OCI-LY1 (cell line): ENCODE measurements around the gene CCDC68.
"Not testable (repeated sequence)": the region's sequence is repeated elsewhere in the genome, so short reads cannot be mapped to it uniquely, and the experiment has no call there.

Source experiments
- H2AFZ ChIP-seq: fragments of 200-600 bp; sonication (generic), shearing (Covaris generic); 2 replicates; pipeline ENCODE4 v1.6.0; 2014; ENCODE audit warnings: antibody characterized with exemption, mild to moderate bottlenecking, low read length
- H3F3A ChIP-seq: fragments of 200-600 bp; sonication (generic), shearing (Covaris generic); 2 replicates; pipeline ENCODE4 v1.6.0; 2014; ENCODE audit warnings: mild to moderate bottlenecking, antibody characterized with exemption, low read length, moderate library complexity; ENCODE audit not compliant: insufficient read depth
- H3K27ac ChIP-seq: fragments of 200-600 bp; sonication (generic); 2 replicates; pipeline ENCODE4 v1.5.1; 2014; ENCODE audit warnings: low read length, mixed run types, mild to moderate bottlenecking, low read depth; ENCODE audit not compliant: poor library complexity, severe bottlenecking
- H3K27me3 ChIP-seq: fragments of 200-600 bp; sonication (generic); 2 replicates; pipeline ENCODE4 v1.6.0; 2014; ENCODE audit warnings: antibody characterized with exemption, mild to moderate bottlenecking, low read length, moderate library complexity; ENCODE audit not compliant: insufficient read depth
- H3K36me3 ChIP-seq: fragments of 200-600 bp; sonication (generic); 2 replicates; pipeline ENCODE4 v1.6.1; 2014; ENCODE audit warnings: mild to moderate bottlenecking, antibody characterized with exemption, low read length, moderate library complexity, mixed read lengths; ENCODE audit not compliant: insufficient read depth
- H3K4me1 ChIP-seq: fragments of 200-600 bp; sonication (generic); 2 replicates; pipeline ENCODE4 v1.5.1; 2014; ENCODE audit warnings: mild to moderate bottlenecking, low read length, moderate library complexity; ENCODE audit not compliant: insufficient read depth, severe bottlenecking
- H3K4me2 ChIP-seq: fragments of 200-600 bp; sonication (generic), shearing (Covaris generic); 2 replicates; pipeline ENCODE4 v1.6.1; 2014; ENCODE audit warnings: low read length
- H3K4me3 ChIP-seq: fragments of 200-600 bp; sonication (generic); 2 replicates; pipeline ENCODE4 v1.5.1; 2014; ENCODE audit warnings: low read length, low read depth, mild to moderate bottlenecking, mixed read lengths; ENCODE audit not compliant: poor library complexity, severe bottlenecking
- H3K79me2 ChIP-seq: fragments of 200-600 bp; shearing (Covaris generic); 2 replicates; pipeline ENCODE4 v1.6.1; 2016; ENCODE audit warnings: mixed run types, low read length, mixed read lengths; ENCODE audit not compliant: insufficient read depth
- H3K9ac ChIP-seq: fragments of 200-600 bp; sonication (generic), shearing (Covaris generic); 2 replicates; pipeline ENCODE4 v1.6.1; 2014; ENCODE audit warnings: mild to moderate bottlenecking, low read length, mixed read lengths
- H3K9me2 ChIP-seq: fragments of 200-600 bp; sonication (generic), shearing (Covaris generic); 2 replicates; pipeline ENCODE4 v1.6.1; 2014; ENCODE audit warnings: low read depth, mild to moderate bottlenecking, low read length, mixed read lengths
- H3K9me3 ChIP-seq: fragments of 200-600 bp; shearing (Covaris generic); 2 replicates; pipeline ENCODE4 v1.6.1; 2014; ENCODE audit warnings: low read length, mixed read lengths
- H4K20me1 ChIP-seq: fragments of 200-600 bp; sonication (generic), shearing (Covaris generic); 2 replicates; pipeline ENCODE4 v1.6.0; 2016; ENCODE audit warnings: mild to moderate bottlenecking, low read length; ENCODE audit not compliant: insufficient read depth
- CTCF ChIP-seq: fragments of 200-600 bp; sonication (generic), shearing (Covaris generic); IDR thresholded peaks from 2 replicates; pipeline ENCODE4 v1.5.1; 2017; ENCODE audit warnings: mild to moderate bottlenecking, antibody characterized with exemption, low read length, moderate library complexity, mixed read lengths
- EZH2 ChIP-seq: fragments of 200-600 bp; sonication (generic), shearing (Covaris generic); IDR thresholded peaks from 2 replicates; pipeline ENCODE4 v1.8.0; 2017; ENCODE audit warnings: borderline replicate concordance, mixed run types, mild to moderate bottlenecking, antibody characterized with exemption, low read length, moderate library complexity, mixed read lengths

CCDC68 gene

GRCh38 chr18:54857499-54857898 lies 101.8 kb downstream of the CCDC68 start:
- H3K4me1 ChIP-seq: no peaks in the 10 kb centered on the region
- no peaks in the 10 kb centered on the region for H3K9me2 ChIP-seq
- no peaks in the 10 kb centered on the region for H4K20me1 ChIP-seq
- H3K9ac ChIP-seq: no peak overlapping the region
- H3K4me2 ChIP-seq: no peak overlapping the region
- no peak overlapping the region for H3K4me3 ChIP-seq
- TF ChIP-seq CTCF: no peak
- no peak overlapping the region for H3K27ac ChIP-seq
- H3K79me2 ChIP-seq: no peaks in the 10 kb centered on the region
- H3F3A ChIP-seq: no peaks in the 10 kb centered on the region
- no peaks in the 10 kb centered on the region for H3K27me3 ChIP-seq
- no peaks in the 10 kb centered on the region for H3K36me3 ChIP-seq
- H3K9me3 ChIP-seq: no peaks in the 10 kb centered on the region
- no peak overlapping the region for H2AFZ ChIP-seq

DNA sequence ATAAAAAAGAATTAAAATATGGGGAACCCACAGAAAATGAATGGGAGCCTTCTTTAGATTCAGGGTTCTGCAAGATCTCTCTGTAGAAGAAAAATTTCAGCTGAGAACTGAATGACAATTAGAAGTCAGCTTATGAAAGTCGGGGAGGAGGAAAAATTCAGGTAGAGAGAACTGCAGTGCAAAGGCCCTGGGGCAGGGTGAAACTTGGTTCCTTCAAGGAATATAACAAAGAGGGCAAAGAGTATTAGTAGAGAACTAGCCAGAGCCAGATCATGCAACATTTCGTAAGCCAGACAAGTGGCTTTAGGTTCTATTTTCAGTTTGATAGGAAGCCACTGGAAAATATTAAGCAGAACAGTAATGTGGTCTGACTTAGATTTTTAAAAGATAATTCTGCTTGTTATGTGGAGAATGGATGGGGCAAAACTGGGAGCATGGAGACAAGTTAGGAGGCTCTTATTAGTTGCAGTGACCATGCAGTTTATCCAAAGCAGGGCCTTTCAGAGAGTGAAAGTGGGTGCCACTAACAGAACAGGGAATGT lies 103.1 kb downstream of the CCDC68 start:
- no peak overlapping the region for H3K27ac ChIP-seq
- H3K9me2 ChIP-seq: no peaks in the 10 kb centered on the region
- no peaks in the 10 kb centered on the region for H3K4me1 ChIP-seq
- no peaks in the 10 kb centered on the region for H3F3A ChIP-seq
- no peaks in the 10 kb centered on the region for H4K20me1 ChIP-seq
- TF ChIP-seq EZH2 (no peak), CTCF (no peak)
- no peak overlapping the region for H3K4me3 ChIP-seq
- no peaks in the 10 kb centered on the region for H3K79me2 ChIP-seq
- no peak overlapping the region for H3K9ac ChIP-seq
- no peak overlapping the region for H3K4me2 ChIP-seq
- no peaks in the 10 kb centered on the region for H3K9me3 ChIP-seq
- H3K27me3 ChIP-seq: no peaks in the 10 kb centered on the region
- H2AFZ ChIP-seq: no peak overlapping the region
- H3K36me3 ChIP-seq: no peaks in the 10 kb centered on the region

- not testable (repeated sequence) for H3K27me3 ChIP-seq, H3K27ac ChIP-seq
Measured at GRCh38 chr18:54855050-54855449, 104.2 kb downstream of the CCDC68 start.

More at GRCh38 chr18:54855050-54855449, 104.2 kb downstream of the CCDC68 start:
- not testable (repeated sequence) for H3K36me3 ChIP-seq, H4K20me1 ChIP-seq, H3F3A ChIP-seq, H3K4me3 ChIP-seq, H3K9ac ChIP-seq, H2AFZ ChIP-seq, H3K4me1 ChIP-seq, H3K4me2 ChIP-seq, H3K9me3 ChIP-seq, H3K79me2 ChIP-seq, H3K9me2 ChIP-seq
